Endothelial cell of umbilical vein (primary cell): ENCODE results near the gene MOCS2. TPM values are rescaled to one million over a fixed set of nuclear protein-coding genes. Genes with fewer than 3 reads are reported as not detected.

Source experiments
- BruUV-seq: library from RNA; stranded (reverse); fragments of 400-500 nt; replicated peaks from 2 replicates; lab custom pipeline; 2021; lab: Mats Ljungman, UMichigan
- CTCF ChIA-PET: fragments of 300-600, 350-600 bp; sonication (Branson Sonifier 250); formaldehyde crosslinking; loops from one replicate; lab custom pipeline; 2021; ENCODE audit warnings: antibody characterized with exemption, inconsistent platforms; lab: Charles Lee
- POLR2A ChIA-PET: fragments of 300-600, 350-600 bp; sonication (Branson Sonifier 250); formaldehyde crosslinking; loops from one replicate; lab custom pipeline; 2021; ENCODE audit warnings: antibody characterized with exemption, inconsistent platforms; lab: Charles Lee
- DNase-seq: peaks from one replicate; pipeline ENCODE4 v3.0.0-alpha.2; 2011; ENCODE audit warnings: low read depth, low spot score
- FAIRE-seq: peaks from 2 replicates; lab custom pipeline; 2011; peaks lifted over from hg19 to GRCh38; lab: Jason Lieb, UNC
- H2AFZ ChIP-seq: 2 replicates; pipeline ENCODE4 v1.6.0; 2012; ENCODE audit warnings: low read depth, low read length, control low read depth, inconsistent platforms
- H3K27ac ChIP-seq: 2 replicates; pipeline ENCODE4 v1.5.1; 2011; ENCODE audit warnings: low read depth, mild to moderate bottlenecking, control low read depth, low read length, moderate library complexity; ENCODE audit not compliant: insufficient read depth
- H3K27me3 ChIP-seq, 2 experiments: 2 replicates each; pipeline versions ENCODE4 v1.6.0 to v1.6.1; 2011; ENCODE audit warnings: low read length in 2 of 2, mixed read lengths in 1 of 2; ENCODE audit not compliant: control insufficient read depth in 2 of 2, insufficient read depth in 2 of 2
- H3K36me3 ChIP-seq, 2 experiments: 2 replicates in 1 of 2; 3 replicates in 1 of 2; pipeline ENCODE4 v1.5.1; 2011; ENCODE audit warnings: low read length in 2 of 2, mild to moderate bottlenecking in 1 of 2, moderate library complexity in 1 of 2; ENCODE audit not compliant: control insufficient read depth in 2 of 2, insufficient read depth in 2 of 2; ENCODE audit errors: extremely low read depth in 1 of 2
- H3K4me1 ChIP-seq: 3 replicates; pipeline ENCODE4 v1.5.1; 2011; ENCODE audit warnings: mild to moderate bottlenecking, low read length; ENCODE audit not compliant: control insufficient read depth, insufficient read depth; ENCODE audit errors: extremely low read depth
- H3K4me2 ChIP-seq: 2 replicates; pipeline ENCODE4 v1.6.1; 2011; ENCODE audit warnings: low read length, control low read depth, mixed read lengths; ENCODE audit not compliant: insufficient read depth
- H3K4me3 ChIP-seq, 3 experiments: fragments of 200-600 bp in 1 of 3; sonication (generic), shearing (Covaris generic) in 1 of 3; replicated peaks in 1 of 3; 2 replicates each; pipeline ENCODE4 v1.5.1; 2011 to 2016; ENCODE audit warnings: control low read depth in 3 of 3, low read length in 3 of 3, mild to moderate bottlenecking in 2 of 3, inconsistent platforms in 1 of 3, low read depth in 1 of 3, moderate library complexity in 1 of 3; ENCODE audit not compliant: insufficient read depth in 1 of 3
- H3K79me2 ChIP-seq: 2 replicates; pipeline ENCODE4 v1.6.0; 2012; ENCODE audit warnings: low read length, inconsistent platforms; ENCODE audit not compliant: control insufficient read depth, insufficient read depth
- H3K9ac ChIP-seq: replicated peaks from 2 replicates; pipeline ENCODE3; 2011; ENCODE audit warnings: low read length, control low read depth; ENCODE audit not compliant: insufficient read depth; ENCODE audit errors: extremely low read depth
- H3K9me1 ChIP-seq: replicated peaks from 3 replicates; pipeline ENCODE4 v1.6.0; 2011; ENCODE audit warnings: mild to moderate bottlenecking, low read length; ENCODE audit not compliant: control insufficient read depth, insufficient read depth; ENCODE audit errors: extremely low read depth
- H3K9me3 ChIP-seq: replicated peaks from 2 replicates; pipeline ENCODE4 v1.5.1; 2012; ENCODE audit warnings: low read length, inconsistent platforms; ENCODE audit not compliant: control insufficient read depth, insufficient read depth
- H4K20me1 ChIP-seq: replicated peaks from 2 replicates; pipeline ENCODE3; 2011; ENCODE audit warnings: mild to moderate bottlenecking, low read length; ENCODE audit not compliant: control insufficient read depth, insufficient read depth; ENCODE audit errors: extremely low read depth
- EZH2 ChIP-seq: IDR thresholded peaks from 2 replicates; pipeline ENCODE4 v1.6.1; 2012; ENCODE audit warnings: borderline replicate concordance, low read depth, mild to moderate bottlenecking, moderate library complexity, low read length, inconsistent platforms; ENCODE audit not compliant: severe bottlenecking
- FOS ChIP-seq: IDR thresholded peaks from 2 replicates; pipeline ENCODE4 v1.6.1; 2011; ENCODE audit warnings: mild to moderate bottlenecking, low read length, moderate library complexity, borderline replicate concordance; ENCODE audit not compliant: insufficient read depth
- GATA2 ChIP-seq: IDR thresholded peaks from 2 replicates; pipeline ENCODE4 v1.7.0; 2011; ENCODE audit warnings: low read depth, mild to moderate bottlenecking, moderate library complexity, mixed read lengths, low read length; ENCODE audit not compliant: insufficient read length, insufficient read depth
- JUN ChIP-seq: IDR thresholded peaks from 2 replicates; pipeline ENCODE4 v1.6.1; 2011; ENCODE audit warnings: borderline replicate concordance, low read depth; ENCODE audit not compliant: insufficient read length, insufficient read depth
- MAX ChIP-seq: IDR thresholded peaks from 2 replicates; pipeline ENCODE4 v1.6.1; 2011; ENCODE audit not compliant: insufficient read depth, insufficient read length
- MYC ChIP-seq: IDR thresholded peaks from one replicate; pipeline ENCODE4 v1.6.1; 2011; ENCODE audit warnings: mild to moderate bottlenecking, low read depth, low read length
- POLR2A ChIP-seq: IDR thresholded peaks from 2 replicates; pipeline ENCODE4 v1.6.1; 2012; ENCODE audit warnings: low read depth, mild to moderate bottlenecking, control low read depth, low read length
- POLR2AphosphoS5 ChIP-seq: IDR thresholded peaks from 2 replicates; pipeline ENCODE4 v1.6.1; 2012; ENCODE audit warnings: low read depth, mild to moderate bottlenecking, control low read depth, low read length, moderate library complexity; ENCODE audit not compliant: insufficient read depth
- dilution Hi-C: fragments of 300-500 bp; cut with MboI; formaldehyde crosslinking; loops from one replicate; pipeline ENCODE4 v1.15.0; 2019; ENCODE audit warnings: low sequenced_read_pairs; ENCODE audit not compliant: extremely low pct_ligation_motif_present
- intact Hi-C: fragments of 100-400 bp; cut with micrococcal nuclease; formaldehyde crosslinking; loops from one replicate; pipeline ENCODE4 v1.10.0; 2022
- polyA plus RNA-seq, 4 experiments: library from polyadenylated mRNA; depleted of rRNA in 3 of 4; stranded (reverse) in 3 of 4; unstranded in 1 of 4; fragments of >200 nt; gene quantifications; 2 replicates each; pipeline versions ENCODE4 v1.2.1 to v1.2.3, GENCODE V29; 2011 to 2012; ENCODE audit warnings: missing spikeins in 1 of 4
- total RNA-seq: library from RNA; stranded (reverse); gene quantifications from 2 replicates; pipeline ENCODE4 v1.2.3, GENCODE V29; 2021
- TF ChIP-seq, protein P1 (sequence below), 2 donors: IDR thresholded peaks; 1 replicate in 1 of 2; 2 replicates in 1 of 2; pipeline ENCODE4 v1.5.1; 2011; ENCODE audit warnings: low read length in 2 of 2, mild to moderate bottlenecking in 2 of 2, moderate library complexity in 2 of 2, control low read depth in 1 of 2, inconsistent platforms in 1 of 2, low read depth in 1 of 2; ENCODE audit not compliant: insufficient read depth in 1 of 2; ENCODE audit errors: extremely low read depth in 1 of 2

Gene MOCS2
- total and polyA plus RNA-seq, 2 donors (not counting 3 experiments of a cell fraction or from before 2014, with no cell fraction given), result 14.3 to 31.5 TPM

- Histone ChIP-seq H3K4me1 (peaks cover 16% of the 10 kb centered on the region), H3K4me3 (no peak overlapping the region), H3K9me3 (no peaks in the 10 kb centered on the region), H3K27me3 (no peaks in the 10 kb centered on the region), H2AFZ (no peak overlapping the region), H3K79me2 (no peaks in the 10 kb centered on the region), H3K27ac (no peak overlapping the region), H3K9ac (no peak overlapping the region), H3K9me1 (no peaks in the 10 kb centered on the region), H3K4me2 (no peak overlapping the region), H4K20me1 (no peaks in the 10 kb centered on the region), H3K36me3 (peaks cover 10 to 31% of the 10 kb centered on the region in 2 experiments)
- BruUV-seq, result no TSS peak
- intact Hi-C loops (no loop called here), dilution Hi-C loops (no loop called here)
- DNase-seq (no peak), FAIRE-seq (no peak)
- TF ChIP-seq MAX, result no peak
- ChIA-PET CTCF (interaction anchor here (1.2 to 7.8 kb wide), 4 partner anchors 10 to 144 kb away, joined by 3 to 103 read pairs (median 15); no protein-coding TSS in a partner anchor), POLR2A (no interaction called here)
Observed at GRCh38 chr5:53087171-53087570, 22.4 kb downstream of the MOCS2 start.

DNA sequence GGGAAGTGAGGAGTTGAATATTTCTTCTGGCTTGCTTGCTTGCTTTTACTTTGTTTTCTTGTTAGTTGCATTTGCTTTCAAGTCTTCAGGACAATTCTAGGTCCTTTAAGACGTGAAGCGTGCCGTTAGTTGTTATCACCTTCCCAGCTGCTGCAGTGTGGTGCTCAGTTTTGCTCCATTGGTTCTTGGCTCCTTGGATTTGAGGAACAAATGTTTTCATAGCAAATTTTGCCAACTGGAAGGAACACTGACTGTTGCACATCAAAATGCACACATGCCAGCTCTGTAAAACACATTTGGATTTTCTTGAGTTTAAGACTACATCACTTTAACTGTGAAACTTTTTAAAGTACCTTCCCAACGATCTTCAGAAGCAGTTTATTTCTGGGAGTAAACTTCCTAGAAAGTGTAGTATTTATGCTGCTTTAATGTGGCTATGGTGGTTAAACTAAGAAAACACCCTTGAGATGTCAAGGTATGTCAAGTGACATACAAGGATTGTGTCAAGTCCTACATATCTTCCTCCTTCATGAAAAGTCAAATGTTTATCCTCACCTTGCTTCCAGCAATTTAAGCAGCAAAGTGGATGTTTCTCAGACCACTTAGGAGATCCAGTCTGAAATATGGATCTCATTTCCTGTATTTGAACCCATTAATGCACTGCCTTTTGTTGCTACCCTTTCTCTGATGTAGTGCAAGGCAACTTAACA is 24.9 kb downstream of the MOCS2 start:
- dilution Hi-C loops, result no loop called here
- no TSS peak for BruUV-seq

More for the DNA sequence above, 24.9 kb downstream of the MOCS2 start:
- ChIA-PET CTCF (interaction anchor here (1.2 to 1.6 kb wide), 2 partner anchors 9 to 136 kb away, joined by 3 to 6 read pairs; no protein-coding TSS in a partner anchor), POLR2A (no interaction called here)
- H3K27me3 ChIP-seq, result no peaks in the 10 kb centered on the region
- H3K9me3 ChIP-seq, result no peaks in the 10 kb centered on the region
- no peak for DNase-seq
- no peaks in the 10 kb centered on the region for H3K9me1 ChIP-seq
- FAIRE-seq, result no peak
- H4K20me1 ChIP-seq, result no peaks in the 10 kb centered on the region
- TF ChIP-seq EZH2 (no peak), GATA2 (no peak), POLR2A (no peak), POLR2AphosphoS5 (no peak), MAX (no peak), JUN (no peak), FOS (no peak), MYC (no peak)
- TF ChIP-seq, protein P1, sequence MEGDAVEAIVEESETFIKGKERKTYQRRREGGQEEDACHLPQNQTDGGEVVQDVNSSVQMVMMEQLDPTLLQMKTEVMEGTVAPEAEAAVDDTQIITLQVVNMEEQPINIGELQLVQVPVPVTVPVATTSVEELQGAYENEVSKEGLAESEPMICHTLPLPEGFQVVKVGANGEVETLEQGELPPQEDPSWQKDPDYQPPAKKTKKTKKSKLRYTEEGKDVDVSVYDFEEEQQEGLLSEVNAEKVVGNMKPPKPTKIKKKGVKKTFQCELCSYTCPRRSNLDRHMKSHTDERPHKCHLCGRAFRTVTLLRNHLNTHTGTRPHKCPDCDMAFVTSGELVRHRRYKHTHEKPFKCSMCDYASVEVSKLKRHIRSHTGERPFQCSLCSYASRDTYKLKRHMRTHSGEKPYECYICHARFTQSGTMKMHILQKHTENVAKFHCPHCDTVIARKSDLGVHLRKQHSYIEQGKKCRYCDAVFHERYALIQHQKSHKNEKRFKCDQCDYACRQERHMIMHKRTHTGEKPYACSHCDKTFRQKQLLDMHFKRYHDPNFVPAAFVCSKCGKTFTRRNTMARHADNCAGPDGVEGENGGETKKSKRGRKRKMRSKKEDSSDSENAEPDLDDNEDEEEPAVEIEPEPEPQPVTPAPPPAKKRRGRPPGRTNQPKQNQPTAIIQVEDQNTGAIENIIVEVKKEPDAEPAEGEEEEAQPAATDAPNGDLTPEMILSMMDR (IDR thresholded peaks at IDR 0.05; ENCODE audit: extremely low read depth in 1 of 2, insufficient read depth in 1 of 2, low read depth in 1 of 2, low read length in 2 of 2), result no peak
- no peaks in the 10 kb centered on the region for H3K4me1 ChIP-seq
- H3K9ac ChIP-seq, result no peak overlapping the region
- peaks cover 12 to 31% of the 10 kb centered on the region in 2 experiments for H3K36me3 ChIP-seq
- no peak overlapping the region for H2AFZ ChIP-seq
- intact Hi-C loops, result no loop called here
- H3K4me3 ChIP-seq, result no peak overlapping the region
- H3K79me2 ChIP-seq, result no peaks in the 10 kb centered on the region
- no peak overlapping the region for H3K27ac ChIP-seq
- H3K4me2 ChIP-seq, result no peak overlapping the region
